Panc1 (cell line): ENCODE measurements around the gene ROPN1L.

Experiments
- POLR2AphosphoS5 ChIP-seq: IDR thresholded peaks from 2 replicates; pipeline ENCODE4 v1.6.1; 2012; ENCODE audit warnings: mild to moderate bottlenecking, low read depth, low read length, moderate library complexity
- SIN3A ChIP-seq: IDR thresholded peaks from 2 replicates; pipeline ENCODE4 v1.6.1; 2012; ENCODE audit warnings: low read depth, mild to moderate bottlenecking, low read length, moderate library complexity, borderline replicate concordance; ENCODE audit not compliant: insufficient read depth
- TF ChIP-seq, protein P1 (sequence below): fragments of 450-650 bp; IDR thresholded peaks from 2 replicates; pipeline ENCODE4 v1.5.1; 2017; ENCODE audit warnings: mild to moderate bottlenecking

DNA sequence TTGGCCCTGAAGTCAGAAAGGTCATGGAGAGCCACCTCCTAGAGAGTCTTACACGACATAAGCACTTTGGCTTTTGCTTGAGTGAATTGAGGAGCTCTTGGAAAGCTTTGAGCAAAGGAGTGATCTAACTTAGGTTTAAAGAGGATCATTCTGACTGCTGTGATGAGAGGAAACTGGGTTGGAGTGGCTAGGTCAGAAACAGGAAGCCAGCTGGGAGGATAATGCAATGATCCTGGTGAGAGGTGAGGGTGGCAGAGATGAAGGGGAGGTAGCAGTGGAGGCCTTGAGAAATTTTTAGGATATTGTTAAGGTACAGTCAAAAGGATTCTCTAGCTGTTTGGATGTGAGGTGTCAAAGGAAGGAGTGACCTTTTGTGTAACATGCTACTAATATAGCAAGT is 32.2 kb upstream of the ROPN1L start:
- TF ChIP-seq, protein P1, sequence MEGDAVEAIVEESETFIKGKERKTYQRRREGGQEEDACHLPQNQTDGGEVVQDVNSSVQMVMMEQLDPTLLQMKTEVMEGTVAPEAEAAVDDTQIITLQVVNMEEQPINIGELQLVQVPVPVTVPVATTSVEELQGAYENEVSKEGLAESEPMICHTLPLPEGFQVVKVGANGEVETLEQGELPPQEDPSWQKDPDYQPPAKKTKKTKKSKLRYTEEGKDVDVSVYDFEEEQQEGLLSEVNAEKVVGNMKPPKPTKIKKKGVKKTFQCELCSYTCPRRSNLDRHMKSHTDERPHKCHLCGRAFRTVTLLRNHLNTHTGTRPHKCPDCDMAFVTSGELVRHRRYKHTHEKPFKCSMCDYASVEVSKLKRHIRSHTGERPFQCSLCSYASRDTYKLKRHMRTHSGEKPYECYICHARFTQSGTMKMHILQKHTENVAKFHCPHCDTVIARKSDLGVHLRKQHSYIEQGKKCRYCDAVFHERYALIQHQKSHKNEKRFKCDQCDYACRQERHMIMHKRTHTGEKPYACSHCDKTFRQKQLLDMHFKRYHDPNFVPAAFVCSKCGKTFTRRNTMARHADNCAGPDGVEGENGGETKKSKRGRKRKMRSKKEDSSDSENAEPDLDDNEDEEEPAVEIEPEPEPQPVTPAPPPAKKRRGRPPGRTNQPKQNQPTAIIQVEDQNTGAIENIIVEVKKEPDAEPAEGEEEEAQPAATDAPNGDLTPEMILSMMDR, result no peak
- TF ChIP-seq POLR2AphosphoS5 (no peak), SIN3A (no peak)
